ENCODE measurements around the gene RDH11. TPM values are rescaled to one million over a fixed set of nuclear protein-coding genes. Genes with fewer than 3 reads are reported as not detected.

Gene RDH11
- total and polyA plus RNA-seq, 2 donors from 2014 or later: 66.9 to 124 TPM

- Histone ChIP-seq H3K9ac (ENCODE audit: low read length in 3 of 3) (no peak overlapping the region), H3K4me1 (ENCODE audit: control insufficient read depth in 2 of 3, insufficient read depth in 2 of 3, low read depth in 1 of 3, low read length in 3 of 3) (no peaks in the 10 kb centered on the region), H3K9me3 (ENCODE audit: control insufficient read depth in 2 of 3, insufficient read depth in 1 of 3, low read length in 3 of 3) (no peaks in the 10 kb centered on the region), H3K36me3 (ENCODE audit: control insufficient read depth in 2 of 3, insufficient read depth in 3 of 3, low read length in 3 of 3) (peaks cover 0 to 4% (median 0%) of the 10 kb centered on the region in 3 donors), H3K27me3 (ENCODE audit: control insufficient read depth, insufficient read depth, low read length) (no peaks in the 10 kb centered on the region), H3K27ac (ENCODE audit: low read depth in 2 of 2, low read length in 2 of 2) (no peak overlapping the region), H3K4me3 (ENCODE audit: low read length in 3 of 3) (no peak overlapping the region)
- DNase-seq (no peak), FAIRE-seq (no peak)
- TF ChIP-seq CTCF (IDR thresholded peaks at IDR 0.05; ENCODE audit: borderline replicate concordance, extremely low read depth, insufficient read depth): no peak
- intact Hi-C loops (cut with DNase I): no loop called here
Measured at GRCh38 chr14:67638642-67639041, 56.9 kb downstream of the RDH11 start.

- Histone ChIP-seq H3K4me1 (ENCODE audit: control insufficient read depth in 2 of 3, insufficient read depth in 2 of 3, low read depth in 1 of 3, low read length in 3 of 3) (no peaks in the 10 kb centered on the region), H3K9me3 (ENCODE audit: control insufficient read depth in 2 of 3, insufficient read depth in 1 of 3, low read length in 3 of 3) (no peaks in the 10 kb centered on the region), H3K4me3 (ENCODE audit: low read length in 3 of 3) (no peak overlapping the region), H3K9ac (ENCODE audit: low read length in 3 of 3) (no peak overlapping the region), H3K27ac (ENCODE audit: low read depth in 2 of 2, low read length in 2 of 2) (no peak overlapping the region), H3K27me3 (ENCODE audit: control insufficient read depth, insufficient read depth, low read length) (no peaks in the 10 kb centered on the region), H3K36me3 (ENCODE audit: control insufficient read depth in 2 of 3, insufficient read depth in 3 of 3, low read length in 3 of 3) (peaks cover 0 to 4% (median 3%) of the 10 kb centered on the region in 3 donors)
- no peak for TF ChIP-seq CTCF (IDR thresholded peaks at IDR 0.05; ENCODE audit: borderline replicate concordance, extremely low read depth, insufficient read depth)
- intact Hi-C loops (cut with DNase I): no loop called here
- DNase-seq: peak in 1 of 5 donors; percentile 8
- FAIRE-seq: no peak
Measured at GRCh38 chr14:67636361-67636919, 59.1 kb downstream of the RDH11 start.

- Histone ChIP-seq H3K27me3 (ENCODE audit: control insufficient read depth, insufficient read depth, low read length) (no peaks in the 10 kb centered on the region), H3K4me3 (ENCODE audit: low read length in 3 of 3) (no peak overlapping the region), H3K4me1 (ENCODE audit: control insufficient read depth in 2 of 3, insufficient read depth in 2 of 3, low read depth in 1 of 3, low read length in 3 of 3) (peaks cover 0 to 3% (median 0%) of the 10 kb centered on the region in 3 donors), H3K36me3 (ENCODE audit: control insufficient read depth in 2 of 3, insufficient read depth in 3 of 3, low read length in 3 of 3) (peaks cover 0 to 4% (median 3%) of the 10 kb centered on the region in 3 donors), H3K9ac (ENCODE audit: low read length in 3 of 3) (no peak overlapping the region), H3K27ac (ENCODE audit: low read depth in 2 of 2, low read length in 2 of 2) (no peak overlapping the region), H3K9me3 (ENCODE audit: control insufficient read depth in 2 of 3, insufficient read depth in 1 of 3, low read length in 3 of 3) (no peaks in the 10 kb centered on the region)
- TF ChIP-seq CTCF (IDR thresholded peaks at IDR 0.05; ENCODE audit: borderline replicate concordance, extremely low read depth, insufficient read depth): no peak
- DNase-seq: no peak
- intact Hi-C loops (cut with DNase I): no loop called here
- no peak for FAIRE-seq
Measured at GRCh38 chr14:67633451-67634147, 62.0 kb downstream of the RDH11 start.

All from kidney (tissue), 14 donors.